Activated naive CD4-positive, alpha-beta T cell treated with Interleukin-2 at 50 U/mL for 16 hours (primary cell): ENCODE data around the gene STAG3.
A peak's percentile ranks its signal among the peaks of the same experiment; 100 is the strongest.

ENCODE experiments used
- DNase-seq: peaks from one replicate; pipeline ENCODE4 v3.0.0-alpha.2; 2020

The STAG3 gene

GRCh38 chr7:100154651-100155491 lies 22.8 kb upstream of the STAG3 start:
- DNase-seq = no peak

GRCh38 chr7:100155553-100156317 lies 22.0 kb upstream of the STAG3 start:
- DNase-seq = no peak

- no peak for DNase-seq
Measured at GRCh38 chr7:100156331-100157068, 21.2 kb upstream of the STAG3 start.

- no peak for DNase-seq
Measured at GRCh38 chr7:100157069-100157333, 20.7 kb upstream of the STAG3 start.

DNA sequence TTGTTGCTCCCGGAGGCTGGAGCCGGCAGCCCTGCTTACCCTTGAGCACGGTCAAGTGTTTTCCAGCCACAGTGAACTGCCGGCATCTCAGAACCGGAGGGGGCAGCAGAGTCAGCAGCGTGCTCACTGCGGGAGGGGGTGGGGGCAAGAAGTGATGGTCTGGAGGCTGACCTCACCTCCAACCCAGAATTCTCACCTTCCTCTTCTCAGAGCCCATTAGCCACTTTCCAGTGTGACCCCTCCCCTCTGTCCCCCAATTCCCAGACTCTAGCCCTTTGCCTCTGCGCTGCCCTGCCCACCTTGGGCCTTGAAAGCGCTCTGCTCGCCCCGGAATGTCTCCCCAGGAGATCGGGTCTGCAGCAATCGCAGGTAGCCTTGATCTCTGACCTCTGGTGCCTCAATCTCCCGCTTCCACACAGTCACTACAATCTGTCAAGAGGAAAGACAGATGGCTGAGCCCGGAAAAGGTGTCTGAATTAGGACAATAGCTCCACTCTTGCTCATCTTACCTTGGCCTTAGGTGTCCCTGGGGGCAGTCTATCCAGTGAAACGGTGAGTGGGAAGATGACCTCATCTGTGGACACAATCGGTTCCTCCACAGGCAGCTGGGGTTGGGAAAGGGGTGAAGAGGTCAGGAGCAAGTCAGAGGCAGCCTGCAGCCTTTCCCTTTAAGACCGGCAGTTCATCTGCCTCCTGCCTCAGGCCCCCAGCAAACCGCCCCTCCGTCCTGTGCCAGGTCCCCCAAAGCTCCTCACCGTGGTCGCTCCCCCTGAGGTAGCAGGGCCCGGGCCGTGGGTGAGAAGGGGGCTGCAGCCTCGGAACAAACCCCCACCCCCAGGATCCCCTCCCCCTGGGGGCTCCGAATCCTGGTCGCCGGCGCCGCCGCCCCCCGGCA lies 20.1 kb upstream of the STAG3 start:
- no peak for DNase-seq

GRCh38 chr7:100158229-100159098 lies 19.3 kb upstream of the STAG3 start, which contains the start of gene TRAPPC14:
TRAPPC14 (minus strand) TSS chr7:100158723; CDS start chr7:100158499, 224 bp downstream.
- DNase-seq = peak; percentile 94

GRCh38 chr7:100159099-100159623 lies 18.6 kb upstream of the STAG3 start:
- no peak for DNase-seq

DNA sequence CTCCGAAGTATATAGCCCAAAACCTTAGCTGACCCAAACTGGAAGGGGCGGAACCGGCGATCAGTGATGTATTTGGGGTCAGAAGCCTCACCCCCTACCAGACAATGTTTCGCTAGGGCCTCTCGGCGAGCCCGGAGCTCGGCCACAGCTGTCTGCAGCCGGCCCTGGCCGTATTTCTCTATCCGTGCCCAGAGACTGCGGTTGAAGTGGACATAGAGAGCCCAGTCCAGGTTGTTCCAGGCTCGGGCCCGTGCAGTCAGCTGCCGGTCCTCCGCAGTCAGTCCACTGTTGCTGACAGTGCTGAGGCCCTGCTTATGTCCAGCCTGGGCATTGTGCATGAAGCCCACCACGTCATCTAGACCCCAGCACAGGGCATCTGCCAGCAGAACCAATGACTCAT lies 17.7 kb upstream of the STAG3 start:
- no peak for DNase-seq

- no peak for DNase-seq
Measured at GRCh38 chr7:100163006-100163531, 14.6 kb upstream of the STAG3 start.

DNA sequence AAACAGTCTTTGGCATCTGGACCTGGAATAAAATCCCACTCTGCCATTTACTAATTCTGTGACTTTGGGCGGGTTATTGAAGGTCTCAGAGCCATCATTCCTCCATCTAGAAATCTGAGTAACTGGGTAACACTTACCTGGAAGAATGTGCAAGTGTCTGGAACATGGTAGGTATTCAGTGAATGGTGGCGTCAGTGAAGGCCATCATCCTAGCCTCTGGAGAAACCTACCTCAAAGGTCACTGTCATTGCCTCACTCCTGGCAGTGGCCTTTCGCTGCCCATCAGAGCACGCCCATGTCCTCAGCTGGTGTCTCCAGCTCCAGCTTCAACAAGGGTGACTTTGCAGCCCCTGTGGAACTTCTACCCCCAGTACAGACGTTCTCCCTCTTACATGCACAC lies 13.8 kb upstream of the STAG3 start:
- no peak for DNase-seq

GRCh38 chr7:100166317-100166940 lies 11.3 kb upstream of the STAG3 start:
- DNase-seq = peak; percentile 43

DNA sequence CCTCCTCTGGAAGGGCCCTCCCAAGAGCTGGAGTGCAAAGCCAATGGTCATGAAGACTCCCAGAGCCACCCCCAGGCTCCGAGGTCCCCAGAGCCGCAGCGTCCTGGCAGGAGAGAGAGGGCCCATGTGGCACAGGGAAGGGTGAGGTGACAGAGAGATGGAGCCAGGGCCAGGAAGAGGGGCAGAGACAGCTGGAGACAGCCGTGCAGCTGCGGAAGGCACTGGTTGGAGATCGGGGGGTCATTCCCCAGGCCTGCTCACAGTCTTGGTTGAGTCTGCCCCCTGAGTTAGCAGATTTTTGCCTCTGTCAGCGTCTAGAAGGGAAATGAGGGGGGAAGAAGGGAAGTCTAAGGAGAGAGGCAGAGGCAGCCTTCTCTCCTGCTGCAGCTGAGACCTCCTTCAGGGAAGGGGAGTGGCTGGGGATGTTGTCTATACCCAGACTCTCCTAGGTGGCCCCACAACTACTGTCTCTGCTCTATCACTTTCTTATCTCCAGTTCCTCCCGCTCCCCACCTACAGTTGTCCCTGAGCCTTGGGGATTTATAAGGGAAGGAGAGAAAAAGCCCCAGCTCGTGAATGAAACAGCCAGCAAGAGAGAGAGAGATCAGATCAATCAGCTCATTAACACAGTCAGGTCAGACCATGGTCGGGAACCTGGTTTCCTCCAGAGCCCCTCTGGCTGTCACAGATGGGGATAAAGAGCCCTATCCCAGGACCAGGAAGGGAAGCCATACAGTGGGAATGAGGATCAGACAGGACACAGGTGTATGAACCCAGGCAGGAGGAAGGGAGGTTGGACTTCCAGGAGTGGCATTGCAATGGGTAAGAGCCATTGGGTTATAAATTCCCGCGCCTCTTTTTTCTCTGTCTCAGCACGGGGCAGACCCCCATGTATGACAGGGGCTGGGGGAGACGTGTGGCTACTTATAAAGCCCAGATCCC lies 10.5 kb upstream of the STAG3 start:
- DNase-seq = no peak

DNA sequence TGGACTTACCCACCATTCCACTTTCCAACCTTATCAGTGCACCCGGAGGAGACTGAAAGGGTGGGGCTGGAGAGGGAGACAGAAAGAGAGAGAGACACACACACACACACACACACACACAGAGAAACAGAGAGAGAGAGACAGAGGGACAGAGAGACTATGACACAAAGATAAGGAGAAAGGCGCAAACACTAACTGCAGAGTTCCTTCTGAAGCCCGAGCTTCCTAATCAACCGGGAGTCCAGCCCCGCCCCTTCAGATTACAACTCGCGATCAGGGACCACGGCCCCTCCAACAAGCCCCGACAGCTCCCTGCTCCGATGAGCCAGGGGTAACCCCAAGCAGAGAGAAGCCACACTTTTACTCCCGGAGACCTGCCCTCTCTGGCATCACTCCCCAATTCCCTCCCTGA lies 9.8 kb upstream of the STAG3 start:
- DNase-seq = no peak

GRCh38 chr7:100169147-100169850 lies 8.4 kb upstream of the STAG3 start:
- no peak for DNase-seq

GRCh38 chr7:100170101-100170897 lies 7.4 kb upstream of the STAG3 start:
- no peak for DNase-seq

DNA sequence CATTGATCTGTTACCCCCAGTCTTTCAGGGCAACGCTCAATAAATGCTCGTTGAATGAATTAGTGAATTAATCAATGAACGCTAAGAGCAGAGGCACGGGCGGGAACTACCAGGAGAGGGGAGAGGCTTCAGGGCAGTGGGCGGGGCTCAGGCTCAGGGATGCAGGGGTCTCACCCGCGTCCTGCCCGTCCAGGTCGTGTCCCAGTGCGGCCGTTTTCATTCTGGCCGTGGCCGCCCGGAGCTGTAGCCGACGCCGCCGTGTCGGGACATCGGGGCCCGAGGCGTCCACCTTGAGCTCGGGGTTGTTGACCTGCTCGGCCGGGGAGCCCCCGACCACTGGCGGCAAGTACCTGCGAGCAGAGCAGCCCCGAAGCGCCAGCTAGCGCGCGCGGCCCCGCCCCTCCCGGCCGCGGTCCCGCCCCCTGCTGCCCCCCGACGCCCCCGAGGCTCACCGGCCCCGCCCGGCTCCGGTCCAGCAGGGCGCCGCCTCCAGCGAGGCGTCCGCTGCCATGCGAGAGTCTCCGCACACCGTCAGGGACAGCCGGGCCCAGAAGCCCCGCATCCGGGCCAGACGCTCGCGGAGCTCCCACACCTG lies 6.5 kb upstream of the STAG3 start:
- peak; percentile 30 for DNase-seq

DNA sequence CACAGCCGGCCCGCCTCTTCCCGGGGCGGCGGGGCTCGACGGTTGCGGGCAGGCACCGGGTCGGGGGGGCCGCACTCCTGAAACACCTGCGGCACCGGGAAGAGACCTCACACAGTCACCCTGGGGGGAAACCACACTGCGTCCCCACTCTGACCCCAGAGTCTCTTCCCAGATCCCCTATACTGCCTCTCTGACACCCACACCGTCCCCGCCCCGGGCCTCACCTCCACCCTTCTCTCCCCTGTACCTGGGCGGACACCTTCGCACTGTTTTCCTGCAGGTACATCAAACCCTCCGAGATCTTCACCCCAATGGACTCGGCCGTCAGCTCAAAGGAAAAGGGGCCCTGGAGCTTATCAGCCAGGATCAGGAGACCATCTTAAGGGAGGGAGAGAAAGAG lies 5.9 kb upstream of the STAG3 start:
- no peak for DNase-seq
